Upper lobe of left lung (tissue), 6 donors: Measurements from ENCODE around the gene ASB13. TPM values are rescaled to one million over a fixed set of nuclear protein-coding genes. Genes with fewer than 3 reads are reported as not detected.
A peak's percentile ranks its signal among the peaks of the same experiment; 100 is the strongest.

Source experiments
- ATAC-seq, 2 donors: fragments of 200-7000 bp; cut with Tn5 transposase; one replicate each; pipeline ENCODE4 v1.9.1; 2022; ENCODE audit warnings: mild to moderate bottlenecking in 2 of 2, moderate library complexity in 2 of 2; ENCODE audit not compliant: low FRiP score in 2 of 2
- DNase-seq, 2 donors: peaks; one replicate each; pipeline ENCODE4 v3.0.0-alpha.2; 2019 to 2020
- H3K27ac ChIP-seq, 4 donors: fragments of 200-600 bp; sonication (generic); one replicate each; pipeline ENCODE4 v1.5.1; 2016 to 2019
- H3K27me3 ChIP-seq, 4 donors: fragments of 200-600 bp; sonication (generic); one replicate each; pipeline ENCODE4 v1.5.1; 2017 to 2019
- H3K36me3 ChIP-seq, 4 donors: fragments of 200-600 bp; sonication (generic); one replicate each; pipeline ENCODE4 v1.5.1; 2016 to 2019
- H3K4me1 ChIP-seq, 4 donors: fragments of 200-600 bp; sonication (generic); one replicate each; pipeline ENCODE4 v1.5.1; 2018 to 2019
- H3K4me3 ChIP-seq, 4 donors: fragments of 200-600 bp; sonication (generic); one replicate each; pipeline ENCODE4 v1.5.1; 2017 to 2019; ENCODE audit warnings: mild to moderate bottlenecking in 2 of 4, moderate library complexity in 1 of 4
- H3K9me3 ChIP-seq, 4 donors: fragments of 200-600 bp; sonication (generic); one replicate each; pipeline ENCODE4 v1.5.1; 2018 to 2019
- CTCF ChIP-seq, 6 experiments: fragments of 450-650 bp in 4 of 6; fragments of 200-600 bp in 2 of 6; sonication (generic) in 2 of 6; IDR thresholded peaks; one replicate each; pipeline ENCODE4 v1.5.1; 2016 to 2019; ENCODE audit warnings: antibody characterized with exemption in 6 of 6
- EP300 ChIP-seq, 4 donors: sonication (generic); formaldehyde crosslinking; IDR thresholded peaks; one replicate each; pipeline ENCODE4 v1.5.1; 2017; ENCODE audit warnings: antibody characterized with exemption in 4 of 4, control low read depth in 2 of 4
- POLR2A ChIP-seq, 4 donors: fragments of 450-650 bp; IDR thresholded peaks; one replicate each; pipeline ENCODE4 v1.5.1; 2016 to 2017; ENCODE audit warnings: antibody characterized with exemption in 4 of 4, mild to moderate bottlenecking in 2 of 4
- POLR2AphosphoS5 ChIP-seq, 2 donors: sonication (generic); formaldehyde crosslinking; IDR thresholded peaks; one replicate each; pipeline ENCODE4 v1.5.1; 2017; ENCODE audit warnings: antibody characterized with exemption in 2 of 2
- WGBS, 2 donors: methylation state at CpG; one replicate each; pipeline ENCODE4 v1.1.5; 2017 to 2018; 5-methylcytosine and 5-hydroxymethylcytosine counted together
- total RNA-seq, 6 donors: library from RNA; depleted of rRNA in 4 of 6; stranded (reverse); fragments of >200 nt in 4 of 6; gene quantifications; one replicate each; pipeline versions ENCODE4 v1.1.0 to v1.2.1, GENCODE V29; 2016 to 2021
- donor health status: DM: no; HTN: no; CAD: no; lungs with moderate emphysema.
- donor health status: DM: no; HTN: yes; CAD: no; lungs with severe emphysema.

The ASB13 gene
- total RNA-seq, 6 donors from 2014 or later = 6.3 to 32.5 (median 18.2) TPM

DNA sequence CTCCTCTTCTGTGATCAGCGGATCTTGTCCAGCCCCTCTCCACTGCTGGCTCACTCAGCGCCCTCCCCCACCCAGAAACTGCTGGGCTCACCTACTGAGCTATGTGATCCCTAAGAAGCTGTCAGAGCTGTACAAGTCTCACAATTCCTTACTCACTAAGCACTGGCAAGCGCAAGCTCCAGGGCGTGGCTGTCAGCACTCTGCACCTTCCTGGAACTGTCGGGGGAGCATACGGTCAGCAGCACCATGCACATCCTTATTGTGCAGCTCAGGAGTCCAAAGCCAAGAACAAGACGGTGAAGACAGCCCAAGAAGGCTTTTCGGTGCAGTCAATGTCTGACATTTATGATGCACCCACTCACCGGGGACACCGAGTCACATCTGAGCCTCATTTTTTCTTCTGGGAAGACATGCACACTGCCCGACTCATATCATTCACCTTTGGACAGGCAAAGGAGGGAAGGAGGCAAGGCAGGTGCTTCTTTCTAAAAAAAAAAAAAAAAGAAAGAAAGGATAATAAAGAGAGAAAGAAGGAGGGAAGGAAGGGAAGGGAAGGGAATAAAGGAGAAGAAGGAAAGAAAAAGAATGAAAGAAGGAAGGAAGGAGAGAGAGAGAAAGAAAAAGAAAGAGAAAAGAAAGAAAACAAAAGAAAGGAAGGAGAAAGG is 56.3 kb downstream of the ASB13 start:
- Histone ChIP-seq H3K27me3 (no peaks in the 10 kb centered on the region), H3K9me3 (no peaks in the 10 kb centered on the region), H3K36me3 (no peaks in the 10 kb centered on the region), H3K4me3 (no peak overlapping the region), H3K4me1 (peaks cover 0 to 6% (median 0%) of the 10 kb centered on the region in 4 donors), H3K27ac (no peak overlapping the region)
- ATAC-seq = peak in 1 of 2 donors; percentile 20
- 48 to 61% methylated on average over 10 to 11 of the region's 11 CpGs for WGBS, 2 donors
- TF ChIP-seq CTCF (IDR thresholded peaks at IDR 0.05) (no peak), POLR2A (IDR thresholded peaks at IDR 0.05) (no peak), POLR2AphosphoS5 (IDR thresholded peaks at IDR 0.05) (no peak), EP300 (IDR thresholded peaks at IDR 0.05) (no peak)
- DNase-seq = peak in 1 of 2 donors; percentile 58

DNA sequence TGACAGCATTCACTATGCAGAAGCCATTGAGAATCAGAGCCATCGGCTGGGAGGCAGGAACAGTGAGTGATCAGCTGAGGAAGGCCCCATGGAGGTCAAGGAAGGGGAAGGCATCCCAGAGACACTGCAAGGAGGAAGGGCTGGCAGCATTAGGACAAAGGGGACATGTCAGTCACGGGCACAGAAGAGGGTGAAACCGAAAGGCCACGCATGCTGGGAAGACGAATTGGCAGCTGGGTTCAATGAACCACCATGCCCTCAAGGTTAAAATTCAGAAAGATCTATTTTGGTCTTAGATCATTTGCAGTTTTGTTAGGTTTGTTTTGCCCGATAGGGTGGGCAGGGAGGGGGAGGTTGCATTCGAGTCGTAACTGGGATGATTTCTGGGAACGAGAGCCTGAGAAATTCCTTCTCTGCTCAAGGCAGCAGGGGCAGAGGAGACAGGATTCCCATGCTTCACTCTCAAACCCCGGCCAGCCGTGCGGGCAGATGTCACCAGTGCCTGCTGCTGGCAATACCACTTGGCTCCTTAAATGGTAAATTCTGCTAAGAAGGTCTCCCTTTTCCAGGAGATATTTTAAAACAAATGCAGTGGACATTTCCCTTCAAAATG is 57.7 kb downstream of the ASB13 start:
- WGBS, 2 donors = 72 to 78% methylated on average over 12 of the region's 12 CpGs
- Histone ChIP-seq H3K4me3 (peak overlapping the region in 1 of 4 donors; percentile 6), H3K27ac (peak overlapping the region in 1 of 4 donors; percentile 17), H3K4me1 (peaks cover 0 to 6% (median 0%) of the 10 kb centered on the region in 4 donors), H3K9me3 (no peaks in the 10 kb centered on the region), H3K36me3 (no peaks in the 10 kb centered on the region), H3K27me3 (no peaks in the 10 kb centered on the region)
- no peak for DNase-seq
- ATAC-seq = no peak
- TF ChIP-seq POLR2AphosphoS5 (IDR thresholded peaks at IDR 0.05) = peak in 1 of 2 donors; percentile 15
- no peak for TF ChIP-seq POLR2A (IDR thresholded peaks at IDR 0.05)

GRCh38 chr10:5607594-5607993 is 58.8 kb downstream of the ASB13 start:
- no peak for TF ChIP-seq CTCF (IDR thresholded peaks at IDR 0.05)
- TF ChIP-seq EP300 (IDR thresholded peaks at IDR 0.05) = no peak
- no peak for TF ChIP-seq POLR2A (IDR thresholded peaks at IDR 0.05)
- TF ChIP-seq POLR2AphosphoS5 (IDR thresholded peaks at IDR 0.05) = no peak

DNA sequence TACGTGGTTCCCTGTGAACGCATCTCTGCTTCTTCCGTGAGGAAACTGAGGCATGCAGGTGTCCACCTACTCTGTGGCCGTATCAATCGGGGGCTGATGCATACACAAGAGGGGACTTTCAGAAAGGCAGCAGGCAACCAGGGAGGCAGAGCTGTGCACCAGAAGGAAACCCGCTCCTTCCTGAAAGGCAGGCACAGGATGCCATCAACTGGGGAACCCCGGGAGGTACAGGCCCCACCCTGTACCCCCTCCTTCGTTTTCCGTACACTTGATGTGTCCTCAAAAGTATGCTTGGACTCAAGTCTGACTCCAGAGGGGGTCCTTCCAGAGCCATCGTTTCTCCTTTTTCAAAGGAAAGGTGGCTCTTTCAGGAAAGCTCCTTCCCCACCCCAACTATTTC is 59.5 kb downstream of the ASB13 start:
- H3K36me3 ChIP-seq = no peaks in the 10 kb centered on the region
- H3K27me3 ChIP-seq = no peaks in the 10 kb centered on the region
- peak overlapping the region in 1 of 4 donors; percentile 18 for H3K4me3 ChIP-seq
- DNase-seq = no peak
- no peak for TF ChIP-seq POLR2AphosphoS5 (IDR thresholded peaks at IDR 0.05)
- TF ChIP-seq CTCF (IDR thresholded peaks at IDR 0.05) = no peak
- no peak for TF ChIP-seq EP300 (IDR thresholded peaks at IDR 0.05)
- TF ChIP-seq POLR2A (IDR thresholded peaks at IDR 0.05) = no peak
- WGBS, 2 donors = 52 to 69% methylated on average over 9 of the region's 10 CpGs
- H3K27ac ChIP-seq = no peak overlapping the region
- peaks cover 0 to 6% (median 0%) of the 10 kb centered on the region in 4 donors for H3K4me1 ChIP-seq
- ATAC-seq = no peak
- no peaks in the 10 kb centered on the region for H3K9me3 ChIP-seq

More at GRCh38 chr10:5607594-5607993, 58.8 kb downstream of the ASB13 start:
- 78 to 82% methylated on average over 6 to 7 of the region's 7 CpGs for WGBS, 2 donors
- no peaks in the 10 kb centered on the region for H3K9me3 ChIP-seq
- H3K27ac ChIP-seq = no peak overlapping the region
- DNase-seq (no peak), ATAC-seq (no peak)
- peaks cover 0 to 6% (median 0%) of the 10 kb centered on the region in 4 donors for H3K4me1 ChIP-seq
- no peak overlapping the region for H3K4me3 ChIP-seq
- H3K27me3 ChIP-seq = no peaks in the 10 kb centered on the region
- no peaks in the 10 kb centered on the region for H3K36me3 ChIP-seq

GRCh38 chr10:5606321-5606720 is 60.1 kb downstream of the ASB13 start:
- ATAC-seq = no peak
- peaks cover 0 to 6% (median 0%) of the 10 kb centered on the region in 4 donors for H3K4me1 ChIP-seq
- no peaks in the 10 kb centered on the region for H3K27me3 ChIP-seq
- TF ChIP-seq POLR2A (IDR thresholded peaks at IDR 0.05) = no peak
- no peak for TF ChIP-seq CTCF (IDR thresholded peaks at IDR 0.05)
- no peak for TF ChIP-seq EP300 (IDR thresholded peaks at IDR 0.05)
- TF ChIP-seq POLR2AphosphoS5 (IDR thresholded peaks at IDR 0.05) = no peak
- 64 to 71% methylated on average over 6 to 8 of the region's 8 CpGs for WGBS, 2 donors
- no peak for DNase-seq
- no peaks in the 10 kb centered on the region for H3K36me3 ChIP-seq
- no peaks in the 10 kb centered on the region for H3K9me3 ChIP-seq
- H3K4me3 ChIP-seq = peak overlapping the region in 1 of 4 donors; percentile 18
- no peak overlapping the region for H3K27ac ChIP-seq
